Skeletal muscle tissue (tissue), 4 donors: Measurements from ENCODE around the gene LGALS9. TPM values are rescaled to one million over a fixed set of nuclear protein-coding genes. Genes with fewer than 3 reads are reported as not detected.
A peak's percentile ranks its signal among the peaks of the same experiment; 100 is the strongest.

Source experiments
- H3K27ac ChIP-seq: one replicate; pipeline ENCODE4 v1.7.0; 2013; ENCODE audit warnings: mild to moderate bottlenecking, low read depth, low read length, inconsistent platforms
- H3K27me3 ChIP-seq, 3 donors: one replicate each; pipeline ENCODE4 v1.7.0; 2013; ENCODE audit warnings: low read length in 3 of 3; ENCODE audit not compliant: control insufficient read depth in 3 of 3, insufficient read depth in 3 of 3
- H3K36me3 ChIP-seq, 3 donors: one replicate each; pipeline ENCODE4 v1.7.0; 2013; ENCODE audit warnings: low read length in 3 of 3; ENCODE audit not compliant: control insufficient read depth in 3 of 3, insufficient read depth in 3 of 3
- H3K4me1 ChIP-seq, 3 donors: one replicate each; pipeline ENCODE4 v1.7.0; 2013; ENCODE audit warnings: low read length in 3 of 3, mild to moderate bottlenecking in 3 of 3; ENCODE audit not compliant: control insufficient read depth in 3 of 3, insufficient read depth in 3 of 3
- H3K4me3 ChIP-seq, 3 donors: one replicate each; pipeline ENCODE4 v1.7.0; 2013; ENCODE audit warnings: low read length in 3 of 3
- H3K9ac ChIP-seq, 3 donors: one replicate each; pipeline ENCODE4 v1.7.0; 2013; ENCODE audit warnings: low read length in 3 of 3, mild to moderate bottlenecking in 3 of 3, moderate library complexity in 2 of 3, low read depth in 1 of 3
- H3K9me3 ChIP-seq, 3 donors: one replicate each; pipeline ENCODE4 v1.7.0; 2013; ENCODE audit warnings: low read length in 3 of 3; ENCODE audit not compliant: control insufficient read depth in 3 of 3
- total RNA-seq: library from RNA; depleted of rRNA; stranded (reverse); fragments of >200 nt; gene quantifications from one replicate; pipeline ENCODE4 v1.2.3, GENCODE V29; 2014
- donor health status: Osteomylitis.

LGALS9 gene
- total RNA-seq, 1 donor from 2014 or later, result 3.1 TPM

- Histone ChIP-seq H3K27ac (peak overlapping the region; percentile 89), H3K9ac (peak overlapping the region in 1 of 3 donors; percentile 54), H3K27me3 (no peaks in the 10 kb centered on the region), H3K4me1 (peaks cover 34 to 56% (median 37%) of the 10 kb centered on the region in 3 donors), H3K36me3 (peaks cover 70 to 93% (median 79%) of the 10 kb centered on the region in 3 donors), H3K9me3 (no peaks in the 10 kb centered on the region), H3K4me3 (no peak overlapping the region)
These were observed 37.1 kb upstream of the LGALS9 start for GRCh38 chr17:27593857-27594255.

- no peak overlapping the region for H3K4me3 ChIP-seq
- H3K9ac ChIP-seq, result peak overlapping the region in 1 of 3 donors; percentile 50
- H3K4me1 ChIP-seq, result peaks cover 34 to 55% (median 37%) of the 10 kb centered on the region in 3 donors
- no peak overlapping the region for H3K27ac ChIP-seq
- H3K36me3 ChIP-seq, result peaks cover 66 to 84% (median 76%) of the 10 kb centered on the region in 3 donors
- H3K9me3 ChIP-seq, result no peaks in the 10 kb centered on the region
- no peaks in the 10 kb centered on the region for H3K27me3 ChIP-seq
These were observed 35.8 kb upstream of the LGALS9 start for GRCh38 chr17:27595208-27595607.

GRCh38 chr17:27596096-27596495 is 34.9 kb upstream of the LGALS9 start:
- Histone ChIP-seq H3K27me3 (no peaks in the 10 kb centered on the region), H3K9ac (no peak overlapping the region), H3K27ac (no peak overlapping the region), H3K4me3 (no peak overlapping the region), H3K4me1 (peaks cover 32 to 48% (median 34%) of the 10 kb centered on the region in 3 donors), H3K9me3 (no peaks in the 10 kb centered on the region), H3K36me3 (peaks cover 66 to 82% (median 76%) of the 10 kb centered on the region in 3 donors)

GRCh38 chr17:27596566-27597187 is 34.3 kb upstream of the LGALS9 start:
- Histone ChIP-seq H3K36me3 (peaks cover 68 to 81% (median 76%) of the 10 kb centered on the region in 3 donors), H3K27ac (no peak overlapping the region)

GRCh38 chr17:27597188-27597580 is 33.8 kb upstream of the LGALS9 start:
- Histone ChIP-seq H3K27me3 (no peaks in the 10 kb centered on the region), H3K27ac (no peak overlapping the region), H3K4me1 (peaks cover 22 to 42% (median 30%) of the 10 kb centered on the region in 3 donors), H3K9me3 (no peaks in the 10 kb centered on the region), H3K36me3 (peaks cover 66 to 79% (median 72%) of the 10 kb centered on the region in 3 donors), H3K4me3 (no peak overlapping the region), H3K9ac (no peak overlapping the region)

More at GRCh38 chr17:27596566-27597187, 34.3 kb upstream of the LGALS9 start:
- Histone ChIP-seq H3K4me1 (peaks cover 26 to 47% (median 33%) of the 10 kb centered on the region in 3 donors), H3K4me3 (no peak overlapping the region), H3K9me3 (no peaks in the 10 kb centered on the region), H3K9ac (no peak overlapping the region), H3K27me3 (no peaks in the 10 kb centered on the region)

GRCh38 chr17:27597783-27598320 is 33.1 kb upstream of the LGALS9 start:
- Histone ChIP-seq H3K27ac (no peak overlapping the region), H3K9me3 (no peaks in the 10 kb centered on the region), H3K4me3 (no peak overlapping the region), H3K9ac (no peak overlapping the region), H3K36me3 (peaks cover 65 to 79% (median 71%) of the 10 kb centered on the region in 3 donors), H3K27me3 (no peaks in the 10 kb centered on the region), H3K4me1 (peaks cover 16 to 35% (median 26%) of the 10 kb centered on the region in 3 donors)

- H3K36me3 ChIP-seq, result peaks cover 63 to 78% (median 68%) of the 10 kb centered on the region in 3 donors
- peaks cover 10 to 29% (median 25%) of the 10 kb centered on the region in 3 donors for H3K4me1 ChIP-seq
- no peak overlapping the region for H3K4me3 ChIP-seq
- H3K9ac ChIP-seq, result no peak overlapping the region
- H3K27me3 ChIP-seq, result no peaks in the 10 kb centered on the region
- no peaks in the 10 kb centered on the region for H3K9me3 ChIP-seq
- no peak overlapping the region for H3K27ac ChIP-seq
These were observed 32.5 kb upstream of the LGALS9 start for GRCh38 chr17:27598337-27599050.

GRCh38 chr17:27600471-27600870 is 30.5 kb upstream of the LGALS9 start:
- H3K36me3 ChIP-seq, result peaks cover 68 to 78% (median 70%) of the 10 kb centered on the region in 3 donors
- H3K9me3 ChIP-seq, result no peaks in the 10 kb centered on the region
- no peaks in the 10 kb centered on the region for H3K27me3 ChIP-seq
- H3K27ac ChIP-seq, result no peak overlapping the region
- no peak overlapping the region for H3K4me3 ChIP-seq
- H3K4me1 ChIP-seq, result peaks cover 0 to 15% (median 11%) of the 10 kb centered on the region in 3 donors
- H3K9ac ChIP-seq, result peak overlapping the region in 1 of 3 donors; percentile 3

- no peak overlapping the region for H3K27ac ChIP-seq
- H3K9me3 ChIP-seq, result no peaks in the 10 kb centered on the region
- H3K36me3 ChIP-seq, result peaks cover 68 to 78% (median 71%) of the 10 kb centered on the region in 3 donors
- H3K9ac ChIP-seq, result no peak overlapping the region
- H3K4me1 ChIP-seq, result peaks cover 0 to 15% (median 7%) of the 10 kb centered on the region in 3 donors
- no peak overlapping the region for H3K4me3 ChIP-seq
- no peaks in the 10 kb centered on the region for H3K27me3 ChIP-seq
These were observed 29.7 kb upstream of the LGALS9 start for GRCh38 chr17:27601069-27601974.
